HUES64 (cell line): ENCODE results near the gene STAT4.

Source experiments
- H3K27ac ChIP-seq: 2 replicates; pipeline ENCODE4 v1.7.0; 2013; ENCODE audit warnings: low read depth, low read length, inconsistent platforms
- H3K27me3 ChIP-seq: 2 replicates; pipeline ENCODE4 v1.6.1; 2013; ENCODE audit warnings: mild to moderate bottlenecking, low read length; ENCODE audit not compliant: insufficient read depth
- H3K36me3 ChIP-seq: 2 replicates; pipeline ENCODE4 v1.6.1; 2013; ENCODE audit warnings: mild to moderate bottlenecking, low read length; ENCODE audit not compliant: insufficient read depth
- H3K4me1 ChIP-seq: 2 replicates; pipeline ENCODE4 v1.6.1; 2013; ENCODE audit warnings: mild to moderate bottlenecking, low read length, moderate library complexity; ENCODE audit not compliant: insufficient read depth
- H3K4me3 ChIP-seq: 2 replicates; pipeline ENCODE4 v1.5.1; 2013; ENCODE audit warnings: mild to moderate bottlenecking, low read length, moderate library complexity
- H3K9ac ChIP-seq: 2 replicates; pipeline ENCODE4 v1.6.1; 2013; ENCODE audit warnings: mild to moderate bottlenecking, low read depth, low read length
- H3K9me3 ChIP-seq: 2 replicates; pipeline ENCODE4 v1.6.1; 2013; ENCODE audit warnings: low read depth, low read length; ENCODE audit not compliant: insufficient read depth
- WGBS: fragments of 150-250, 120-280 bp; methylation state at CpG from one replicate; pipeline ENCODE4 v1.1.7; 2013; ENCODE audit warnings: missing lambda C conversion rate; 5-methylcytosine and 5-hydroxymethylcytosine counted together

The STAT4 gene

DNA sequence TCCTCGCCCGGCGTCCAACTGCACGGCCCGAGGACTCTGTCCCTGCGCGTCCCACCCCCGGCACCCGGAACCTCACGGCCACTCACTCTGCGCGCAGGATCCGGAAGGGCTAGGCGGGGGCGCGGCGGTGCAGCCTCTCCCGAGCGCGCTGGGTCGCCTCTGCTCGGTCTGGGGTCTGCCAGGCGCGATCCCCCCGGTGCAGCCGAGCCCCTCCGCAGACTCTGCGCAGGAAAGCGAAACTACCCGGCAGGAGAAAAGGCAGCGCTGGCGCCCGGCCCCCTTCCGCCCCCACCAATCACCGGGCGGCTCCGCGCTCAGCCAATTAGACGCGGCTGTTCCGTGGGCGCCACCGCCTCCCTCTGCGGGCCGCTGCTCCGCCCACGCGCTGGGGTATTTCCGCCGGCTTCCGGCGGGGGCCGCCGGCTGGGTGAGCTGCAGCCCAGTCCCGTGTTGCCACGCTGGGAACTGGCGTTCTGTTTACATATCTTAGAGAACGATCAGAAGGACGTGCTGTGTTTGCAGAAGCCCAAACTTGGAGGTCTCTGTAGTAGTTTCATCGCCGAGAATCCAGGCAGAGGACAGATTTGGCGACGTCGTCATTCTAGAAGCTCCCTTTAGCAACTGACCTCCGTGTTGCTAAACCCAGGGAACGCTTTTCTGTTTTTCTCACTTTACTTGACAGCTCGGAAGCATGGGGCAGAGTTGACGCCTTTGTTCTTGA lies 136.7 kb downstream of the STAT4 start, which contains the start of gene STAT1:
STAT1 (minus strand) TSS at position 240 of the 721 bp plus-strand sequence. CDS start 4,168 bp downstream, outside the sequence.
- no peaks in the 10 kb centered on the region; the same call in 1 of the 2 replicates for H3K9me3 ChIP-seq
- H3K27ac ChIP-seq = peak within 1 kb of the TSS; percentile 67; the same call in 1 of the 2 replicates
- H3K27me3 ChIP-seq = peaks cover 43% of the 10 kb centered on the region
- H3K4me3 ChIP-seq = peak within 1 kb of the TSS; percentile 92
- WGBS = 2% methylated on average over 68 of the region's 68 CpGs
- peaks cover 5% of the 10 kb centered on the region; the same call in 1 of the 2 replicates for H3K4me1 ChIP-seq
- peak within 1 kb of the TSS; percentile 74 for H3K9ac ChIP-seq
- peaks cover 16% of the 10 kb centered on the region for H3K36me3 ChIP-seq

DNA sequence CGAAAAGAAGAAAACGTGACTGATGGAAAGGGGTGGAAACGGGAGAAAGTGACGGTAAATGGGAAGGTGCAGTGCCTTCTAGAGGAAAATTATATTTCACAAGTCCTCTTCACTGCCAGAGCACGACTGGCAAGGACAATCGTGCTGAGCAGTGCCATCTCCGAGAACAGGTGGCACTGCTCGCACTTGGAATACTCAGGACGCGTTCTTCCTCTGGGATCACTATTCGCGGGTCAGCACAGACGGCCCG lies 137.2 kb downstream of the STAT4 start:
- Histone ChIP-seq H3K9me3 (no peaks in the 10 kb centered on the region; the same call in 1 of the 2 replicates), H3K27me3 (peaks cover 39% of the 10 kb centered on the region), H3K36me3 (peaks cover 21% of the 10 kb centered on the region), H3K9ac (peak overlapping the region; percentile 74), H3K4me1 (peaks cover 5% of the 10 kb centered on the region; the same call in 1 of the 2 replicates), H3K27ac (peak overlapping the region; percentile 67; the same call in 1 of the 2 replicates), H3K4me3 (peak overlapping the region; percentile 92)
- WGBS = 2% methylated on average over 14 of the region's 14 CpGs

DNA sequence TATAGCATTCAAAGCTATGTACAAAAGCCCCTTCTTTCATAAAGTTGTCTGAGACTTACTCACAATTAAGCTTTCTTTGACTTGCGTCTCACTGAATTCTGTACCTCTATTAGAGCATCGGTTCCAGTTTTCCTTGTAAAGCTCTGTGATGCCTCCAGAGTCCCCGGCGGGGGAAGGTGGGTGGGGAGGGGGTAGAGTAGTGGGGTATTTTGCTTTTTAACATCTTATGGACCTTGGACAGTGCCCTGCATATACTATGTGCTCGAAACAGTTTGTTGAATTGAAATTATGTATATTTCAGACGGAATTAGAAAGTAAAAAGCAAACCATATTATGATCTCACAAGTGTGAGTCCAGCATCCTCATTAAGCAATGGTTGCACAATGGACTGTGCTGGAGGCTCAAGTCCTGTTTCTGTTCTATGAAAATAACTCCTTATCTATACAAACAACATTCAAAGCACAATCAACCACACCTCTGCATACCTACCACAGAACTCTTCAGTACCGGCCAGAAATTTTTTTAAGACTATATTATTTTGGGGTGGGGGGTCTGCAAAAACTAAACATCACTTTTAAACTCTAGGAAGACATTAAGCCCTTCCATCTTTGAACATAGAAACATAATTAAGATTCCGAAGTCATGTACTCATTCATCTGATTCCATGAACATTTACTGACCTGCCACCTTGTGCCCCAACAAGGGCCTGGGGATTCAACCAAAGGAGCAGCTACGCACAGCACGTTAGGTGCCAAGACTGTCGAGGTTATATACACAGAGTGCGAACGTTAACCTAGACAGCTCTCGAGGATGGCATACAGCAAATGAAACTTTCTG lies 137.7 kb downstream of the STAT4 start:
- H3K4me3 ChIP-seq = peak overlapping the region; percentile 92
- H3K4me1 ChIP-seq = peaks cover 5% of the 10 kb centered on the region; the same call in 1 of the 2 replicates
- 55% methylated on average over 13 of the region's 14 CpGs for WGBS
- no peak overlapping the region for H3K27ac ChIP-seq
- H3K9me3 ChIP-seq = no peaks in the 10 kb centered on the region; the same call in 1 of the 2 replicates
- H3K27me3 ChIP-seq = peaks cover 33% of the 10 kb centered on the region
- peaks cover 26% of the 10 kb centered on the region for H3K36me3 ChIP-seq
- peak overlapping the region; percentile 74 for H3K9ac ChIP-seq

DNA sequence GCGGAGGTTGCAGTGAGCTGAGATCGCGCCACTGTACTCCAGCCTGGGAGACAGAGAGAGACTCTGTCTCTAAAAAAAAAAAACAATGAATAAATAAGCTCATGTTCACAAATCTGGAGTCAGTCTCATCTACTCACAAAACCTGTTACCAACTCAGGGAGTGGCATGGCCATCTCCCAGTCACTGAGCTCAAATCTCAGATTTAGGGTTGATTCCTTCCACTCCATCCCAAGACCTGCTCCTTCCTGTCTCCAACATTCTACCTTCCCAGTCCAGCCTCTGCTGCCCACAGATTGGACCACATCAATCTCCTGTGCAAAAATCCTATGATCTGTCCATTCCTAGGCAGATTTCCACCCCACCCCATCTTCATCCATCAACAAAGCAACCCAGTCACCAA lies 138.4 kb downstream of the STAT4 start:
- Histone ChIP-seq H3K27ac (no peak overlapping the region), H3K9ac (no peak overlapping the region), H3K27me3 (peaks cover 29% of the 10 kb centered on the region)

DNA sequence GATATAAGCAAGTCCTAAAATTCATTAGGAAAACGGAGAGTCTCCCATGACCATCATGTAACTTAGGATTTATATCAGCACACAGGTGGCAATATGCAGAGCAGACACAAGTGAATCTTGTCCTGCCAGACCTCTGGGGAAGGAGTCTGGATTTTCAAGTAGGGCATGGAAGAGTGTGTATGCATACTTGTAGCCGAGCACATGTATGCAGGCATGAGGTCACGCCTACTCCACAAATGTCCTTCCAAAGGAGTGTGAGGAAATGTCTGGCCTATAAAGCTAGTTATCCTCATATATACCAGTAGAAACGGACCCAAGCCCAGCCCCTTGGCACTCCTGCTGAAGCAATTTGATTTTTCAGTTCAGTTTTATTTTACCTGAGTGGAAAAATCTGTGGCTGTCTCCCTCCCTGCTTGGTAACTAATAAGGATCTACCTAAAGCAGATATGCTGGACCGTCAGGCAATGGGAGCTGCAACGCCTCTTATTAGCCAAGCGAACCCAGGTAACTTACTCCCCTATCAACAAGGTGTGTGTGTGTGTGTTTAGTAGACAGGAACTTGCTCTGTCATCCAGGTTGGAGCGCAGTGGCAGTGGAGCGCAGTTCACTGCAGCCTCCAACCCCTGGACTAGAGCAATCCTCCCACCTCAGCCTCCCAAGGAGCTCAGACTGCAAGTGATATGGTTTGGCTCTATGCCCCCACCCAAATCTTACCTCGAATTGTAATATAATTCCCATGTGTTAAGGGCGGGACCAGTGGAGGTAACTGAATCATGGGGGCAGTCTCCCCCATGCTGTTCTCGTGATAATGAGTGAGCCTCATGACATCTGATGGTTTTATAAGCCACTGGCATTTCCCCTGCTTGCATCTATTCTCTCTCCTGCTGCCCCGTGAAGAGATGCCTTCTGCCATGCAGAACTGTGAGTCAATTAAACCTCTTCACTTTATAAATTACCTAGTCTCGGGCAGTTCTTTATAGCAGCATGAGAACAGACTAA lies 139.6 kb downstream of the STAT4 start:
- peaks cover 5% of the 10 kb centered on the region; the same call in 1 of the 2 replicates for H3K4me1 ChIP-seq
- no peaks in the 10 kb centered on the region; the same call in 1 of the 2 replicates for H3K9me3 ChIP-seq
- 91% methylated on average over 14 of the region's 14 CpGs for WGBS
- H3K27me3 ChIP-seq = peaks cover 18% of the 10 kb centered on the region
- H3K36me3 ChIP-seq = peaks cover 45% of the 10 kb centered on the region
- no peak overlapping the region for H3K9ac ChIP-seq
- no peak overlapping the region for H3K4me3 ChIP-seq
- no peak overlapping the region for H3K27ac ChIP-seq

More for the DNA sequence above, 138.4 kb downstream of the STAT4 start:
- H3K36me3 ChIP-seq = peaks cover 33% of the 10 kb centered on the region
- peaks cover 5% of the 10 kb centered on the region; the same call in 1 of the 2 replicates for H3K4me1 ChIP-seq
- H3K9me3 ChIP-seq = no peaks in the 10 kb centered on the region; the same call in 1 of the 2 replicates
- H3K4me3 ChIP-seq = no peak overlapping the region; the same call in 1 of the 2 replicates
- WGBS = over 99% methylated on average over 3 of the region's 3 CpGs

DNA sequence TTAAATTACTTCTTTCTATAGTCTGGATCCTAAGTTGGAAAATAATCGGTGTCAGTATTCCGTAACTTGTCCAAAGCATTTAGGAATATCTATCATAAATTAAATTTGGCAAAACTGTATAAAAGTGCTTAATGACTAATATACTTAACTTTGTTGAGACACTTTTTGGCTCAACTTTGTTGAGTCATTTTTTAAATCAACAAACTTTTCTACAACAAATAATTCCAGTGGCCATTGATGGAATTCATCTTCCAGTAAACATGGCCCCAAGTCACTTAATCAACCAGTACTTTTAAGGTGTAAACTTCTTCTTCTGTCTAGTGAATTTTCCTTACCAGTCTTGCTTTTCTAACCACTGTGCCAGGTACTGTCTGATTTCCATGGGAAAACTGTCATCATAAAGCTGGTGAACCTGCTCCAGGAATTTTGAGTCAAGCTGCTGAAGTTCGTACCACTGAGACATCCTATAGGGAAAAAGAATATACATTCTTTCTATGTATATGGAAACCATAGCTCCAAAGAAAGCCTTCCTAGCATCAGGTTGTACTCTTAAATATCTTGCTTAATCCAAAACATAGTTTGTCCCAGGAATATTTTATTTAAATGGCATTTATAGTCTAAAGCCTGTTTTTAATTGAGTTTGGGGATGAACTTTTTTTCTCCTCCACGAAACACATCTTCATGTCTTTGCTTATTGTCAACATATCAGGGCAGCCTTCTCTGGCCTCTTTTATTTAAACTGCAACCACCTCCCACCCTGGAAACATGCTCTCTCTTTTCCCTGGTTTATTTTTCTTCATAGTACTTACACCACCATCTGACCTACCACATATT lies 141.0 kb downstream of the STAT4 start:
- H3K9me3 ChIP-seq = no peaks in the 10 kb centered on the region
- WGBS = 91% methylated on average over 4 of the region's 4 CpGs
- H3K36me3 ChIP-seq = peaks cover 59% of the 10 kb centered on the region
- H3K27me3 ChIP-seq = peaks cover 3% of the 10 kb centered on the region
- H3K27ac ChIP-seq = no peak overlapping the region
- peaks cover 5% of the 10 kb centered on the region; the same call in 1 of the 2 replicates for H3K4me1 ChIP-seq
- no peak overlapping the region for H3K4me3 ChIP-seq
- H3K9ac ChIP-seq = no peak overlapping the region

DNA sequence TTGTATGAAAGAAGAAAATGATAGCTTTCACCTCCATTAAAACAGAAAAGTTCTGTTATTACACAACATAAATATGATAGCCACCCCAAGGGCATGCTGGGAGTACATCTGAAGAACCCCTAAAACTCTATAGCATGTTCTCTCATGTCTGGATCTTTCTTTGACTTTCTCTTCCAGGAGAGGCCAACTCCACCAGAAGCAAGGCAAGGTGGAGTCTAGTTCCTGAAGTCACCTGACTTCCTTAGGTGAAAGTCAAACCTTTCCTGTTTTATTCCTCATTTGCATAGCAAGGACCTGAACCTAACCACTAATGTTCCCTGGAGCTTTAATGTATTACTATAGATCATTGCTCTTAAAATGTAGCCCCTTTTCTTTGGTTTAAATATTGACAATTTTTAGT lies 142.5 kb downstream of the STAT4 start:
- H3K27ac ChIP-seq = no peak overlapping the region
- H3K9ac ChIP-seq = no peak overlapping the region
- no peak overlapping the region for H3K4me3 ChIP-seq
- H3K4me1 ChIP-seq = peaks cover 4% of the 10 kb centered on the region; the same call in 1 of the 2 replicates
- H3K36me3 ChIP-seq = peaks cover 74% of the 10 kb centered on the region
- H3K9me3 ChIP-seq = no peaks in the 10 kb centered on the region
- H3K27me3 ChIP-seq = no peaks in the 10 kb centered on the region

DNA sequence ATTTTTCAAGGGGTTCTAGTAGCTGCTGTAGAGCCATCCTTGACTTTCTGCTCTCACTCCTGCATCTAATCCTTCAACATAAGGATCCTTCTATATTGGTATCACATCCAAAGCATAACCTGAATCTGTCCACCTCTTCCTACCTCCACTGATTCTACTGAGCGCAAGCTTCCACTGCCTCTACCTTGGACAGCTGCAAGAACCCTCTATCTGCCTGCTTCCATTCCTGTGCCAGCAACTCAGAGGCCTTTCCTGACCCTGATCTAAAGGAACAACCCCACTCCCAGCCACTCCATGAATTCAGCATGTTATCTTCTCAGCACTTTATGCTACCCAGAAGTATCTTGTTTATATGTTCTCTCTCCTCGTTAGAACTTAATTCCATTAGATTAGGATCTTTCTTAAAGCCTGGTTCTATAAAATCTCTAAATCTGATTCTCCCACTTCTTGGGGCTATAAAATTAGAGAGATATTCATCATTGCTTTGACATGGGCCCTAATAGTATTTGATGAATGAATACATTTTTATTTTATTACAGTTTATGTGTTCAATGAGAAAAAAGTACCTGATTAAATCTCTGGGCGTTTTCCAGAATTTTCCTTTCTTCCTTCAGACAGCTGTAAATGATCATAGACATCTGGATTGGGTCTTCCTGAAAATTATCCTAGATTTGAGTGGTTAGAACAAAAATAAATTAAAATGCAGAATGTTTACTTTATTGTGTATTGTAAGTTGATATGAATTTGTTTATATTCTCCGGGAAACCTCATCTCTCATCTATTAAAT lies 143.6 kb downstream of the STAT4 start:
- no peaks in the 10 kb centered on the region for H3K27me3 ChIP-seq
- H3K4me3 ChIP-seq = no peak overlapping the region
- no peak overlapping the region for H3K9ac ChIP-seq
- no peaks in the 10 kb centered on the region for H3K9me3 ChIP-seq
- WGBS = 92% methylated on average over 3 of the region's 4 CpGs
- H3K36me3 ChIP-seq = peaks cover 85% of the 10 kb centered on the region
- H3K4me1 ChIP-seq = no peaks in the 10 kb centered on the region
- no peak overlapping the region for H3K27ac ChIP-seq

DNA sequence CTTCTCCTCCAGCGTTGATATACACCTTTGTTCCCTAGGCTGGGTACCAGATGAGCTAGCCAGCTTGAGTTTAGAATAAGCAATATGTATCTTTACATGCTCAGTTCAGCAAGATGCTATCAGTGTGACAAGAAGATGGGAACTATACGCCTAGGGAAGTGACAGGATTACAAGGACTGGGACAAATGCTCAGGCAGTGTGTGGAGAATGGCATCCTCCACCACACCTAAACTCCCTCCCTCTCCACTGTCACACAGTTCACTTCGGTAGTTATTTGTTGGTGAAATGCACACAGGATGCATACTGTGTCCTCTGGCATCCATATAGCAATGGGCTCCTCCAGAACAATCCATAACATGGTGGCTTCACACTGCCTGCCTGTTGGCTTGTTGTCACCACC lies 144.5 kb downstream of the STAT4 start:
- H3K9me3 ChIP-seq = no peaks in the 10 kb centered on the region
- no peak overlapping the region for H3K4me3 ChIP-seq
- 93% methylated on average over 3 of the region's 3 CpGs for WGBS
- peaks cover 90% of the 10 kb centered on the region for H3K36me3 ChIP-seq
- H3K27me3 ChIP-seq = no peaks in the 10 kb centered on the region
- no peak overlapping the region for H3K9ac ChIP-seq
- no peak overlapping the region for H3K27ac ChIP-seq
- no peaks in the 10 kb centered on the region for H3K4me1 ChIP-seq
